ENCODE results near the gene C1orf21.

The C1orf21 gene

DNA sequence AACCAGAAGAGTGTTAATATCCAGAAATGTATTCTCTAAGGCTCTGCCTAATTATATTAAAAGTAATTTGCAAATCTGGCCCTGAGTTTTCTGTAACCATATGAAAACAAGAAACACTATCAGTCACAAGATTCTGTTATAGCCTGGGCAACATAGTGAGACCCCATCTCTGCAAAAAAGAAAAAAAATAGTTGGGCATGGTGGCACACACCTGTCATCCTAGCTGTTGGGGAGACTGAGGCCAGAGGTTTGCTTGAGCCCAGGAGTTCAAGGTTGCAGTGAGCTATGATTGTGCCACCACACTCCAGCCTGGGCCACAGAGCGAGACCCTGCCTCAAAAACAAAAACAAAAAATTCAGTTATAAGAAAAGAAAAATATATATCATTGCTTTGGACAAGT is 25.6 kb downstream of the C1orf21 start:
- Histone ChIP-seq H3K79me2 (ENCODE audit: control insufficient read depth, insufficient read depth, low read length, unreplicated experiment) (peaks cover 3% of the 10 kb centered on the region), H3K27me3 (ENCODE audit: insufficient read depth, low read length) (no peaks in the 10 kb centered on the region), H3K4me1 (ENCODE audit: control insufficient read depth, insufficient read depth, low read length, unreplicated experiment) (peaks cover 20% of the 10 kb centered on the region), H3K36me3 (ENCODE audit: insufficient read depth, low read length) (no peaks in the 10 kb centered on the region), H2AFZ (ENCODE audit: low read length, unreplicated experiment) (no peak overlapping the region), H3K27ac (ENCODE audit: low read depth, low read length) (no peak overlapping the region), H3K4me3 (ENCODE audit: low read depth, low read length) (no peak overlapping the region)

GRCh38 chr1:184416481-184416880 is 29.7 kb downstream of the C1orf21 start:
- no peaks in the 10 kb centered on the region for H3K4me1 ChIP-seq (ENCODE audit: control insufficient read depth, insufficient read depth, low read length, unreplicated experiment)
- H3K27ac ChIP-seq (ENCODE audit: low read depth, low read length): no peak overlapping the region
- peaks cover 2% of the 10 kb centered on the region for H3K79me2 ChIP-seq (ENCODE audit: control insufficient read depth, insufficient read depth, low read length, unreplicated experiment)
- no peaks in the 10 kb centered on the region for H3K27me3 ChIP-seq (ENCODE audit: insufficient read depth, low read length)
- H3K36me3 ChIP-seq (ENCODE audit: insufficient read depth, low read length): no peaks in the 10 kb centered on the region
- H2AFZ ChIP-seq (ENCODE audit: low read length, unreplicated experiment): no peak overlapping the region
- no peak overlapping the region for H3K4me3 ChIP-seq (ENCODE audit: low read depth, low read length)

DNA sequence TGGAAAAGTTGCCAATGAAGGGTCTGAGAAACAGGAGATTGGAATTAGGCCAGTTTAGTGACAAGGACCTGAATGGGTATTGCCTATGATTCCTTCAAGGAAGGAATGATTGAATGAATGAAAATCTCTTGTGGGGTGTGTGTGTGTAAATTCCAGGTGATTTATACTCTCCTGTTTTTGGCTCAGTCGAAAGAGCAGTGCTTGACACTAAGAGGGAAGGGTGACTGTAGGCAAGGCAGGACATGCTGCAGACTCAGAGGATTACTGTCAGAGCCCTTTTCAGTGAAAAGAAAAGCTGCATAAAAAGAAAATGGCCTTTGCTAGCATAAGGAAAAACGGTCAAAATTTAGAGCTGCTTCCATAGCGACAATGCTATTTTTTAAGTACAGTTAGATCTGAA is 30.1 kb downstream of the C1orf21 start:
- H3K79me2 ChIP-seq (ENCODE audit: control insufficient read depth, insufficient read depth, low read length, unreplicated experiment): peaks cover 2% of the 10 kb centered on the region
- H3K4me1 ChIP-seq (ENCODE audit: control insufficient read depth, insufficient read depth, low read length, unreplicated experiment): no peaks in the 10 kb centered on the region
- no peaks in the 10 kb centered on the region for H3K27me3 ChIP-seq (ENCODE audit: insufficient read depth, low read length)
- H3K4me3 ChIP-seq (ENCODE audit: low read depth, low read length): no peak overlapping the region
- H2AFZ ChIP-seq (ENCODE audit: low read length, unreplicated experiment): no peak overlapping the region
- no peaks in the 10 kb centered on the region for H3K36me3 ChIP-seq (ENCODE audit: insufficient read depth, low read length)
- no peak overlapping the region for H3K27ac ChIP-seq (ENCODE audit: low read depth, low read length)

DNA sequence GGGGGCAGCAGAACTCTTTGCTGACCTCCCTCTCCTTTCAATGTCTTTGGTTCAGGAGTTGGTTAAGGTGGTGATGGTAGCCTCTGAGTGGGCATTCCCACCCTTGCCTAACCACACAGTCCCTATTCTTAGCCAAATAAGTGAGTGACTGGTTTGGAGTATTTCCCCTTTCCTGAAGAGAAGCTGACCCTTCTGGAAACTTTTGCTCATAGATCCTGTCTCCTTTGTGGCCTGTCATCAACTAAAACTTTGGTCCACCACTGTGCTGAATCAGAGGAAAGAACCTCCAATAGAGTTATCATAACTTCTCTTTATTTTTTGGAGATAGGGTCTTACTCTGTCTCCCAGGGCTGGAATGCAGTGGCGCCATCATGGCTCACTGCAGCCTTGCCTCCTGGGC is 31.1 kb downstream of the C1orf21 start:
- Histone ChIP-seq H3K79me2 (ENCODE audit: control insufficient read depth, insufficient read depth, low read length, unreplicated experiment) (peaks cover 2% of the 10 kb centered on the region), H2AFZ (ENCODE audit: low read length, unreplicated experiment) (no peak overlapping the region), H3K4me3 (ENCODE audit: low read depth, low read length) (no peak overlapping the region), H3K36me3 (ENCODE audit: insufficient read depth, low read length) (no peaks in the 10 kb centered on the region), H3K27ac (ENCODE audit: low read depth, low read length) (no peak overlapping the region), H3K27me3 (ENCODE audit: insufficient read depth, low read length) (no peaks in the 10 kb centered on the region), H3K4me1 (ENCODE audit: control insufficient read depth, insufficient read depth, low read length, unreplicated experiment) (no peaks in the 10 kb centered on the region)

- H3K27me3 ChIP-seq (ENCODE audit: insufficient read depth, low read length): no peaks in the 10 kb centered on the region
- H3K36me3 ChIP-seq (ENCODE audit: insufficient read depth, low read length): no peaks in the 10 kb centered on the region
- H3K4me3 ChIP-seq (ENCODE audit: low read depth, low read length): no peak overlapping the region
- no peaks in the 10 kb centered on the region for H3K4me1 ChIP-seq (ENCODE audit: control insufficient read depth, insufficient read depth, low read length, unreplicated experiment)
- H3K79me2 ChIP-seq (ENCODE audit: control insufficient read depth, insufficient read depth, low read length, unreplicated experiment): peaks cover 2% of the 10 kb centered on the region
- H2AFZ ChIP-seq (ENCODE audit: low read length, unreplicated experiment): no peak overlapping the region
- no peak overlapping the region for H3K27ac ChIP-seq (ENCODE audit: low read depth, low read length)
These were observed 32.0 kb downstream of the C1orf21 start for GRCh38 chr1:184418652-184419349.

- Histone ChIP-seq H3K27me3 (ENCODE audit: insufficient read depth, low read length) (no peaks in the 10 kb centered on the region), H3K4me1 (ENCODE audit: control insufficient read depth, insufficient read depth, low read length, unreplicated experiment) (no peaks in the 10 kb centered on the region), H2AFZ (ENCODE audit: low read length, unreplicated experiment) (no peak overlapping the region), H3K27ac (ENCODE audit: low read depth, low read length) (no peak overlapping the region), H3K4me3 (ENCODE audit: low read depth, low read length) (no peak overlapping the region), H3K36me3 (ENCODE audit: insufficient read depth, low read length) (no peaks in the 10 kb centered on the region), H3K79me2 (ENCODE audit: control insufficient read depth, insufficient read depth, low read length, unreplicated experiment) (peaks cover 2% of the 10 kb centered on the region)
These were observed 32.7 kb downstream of the C1orf21 start for GRCh38 chr1:184419350-184420161.

DNA sequence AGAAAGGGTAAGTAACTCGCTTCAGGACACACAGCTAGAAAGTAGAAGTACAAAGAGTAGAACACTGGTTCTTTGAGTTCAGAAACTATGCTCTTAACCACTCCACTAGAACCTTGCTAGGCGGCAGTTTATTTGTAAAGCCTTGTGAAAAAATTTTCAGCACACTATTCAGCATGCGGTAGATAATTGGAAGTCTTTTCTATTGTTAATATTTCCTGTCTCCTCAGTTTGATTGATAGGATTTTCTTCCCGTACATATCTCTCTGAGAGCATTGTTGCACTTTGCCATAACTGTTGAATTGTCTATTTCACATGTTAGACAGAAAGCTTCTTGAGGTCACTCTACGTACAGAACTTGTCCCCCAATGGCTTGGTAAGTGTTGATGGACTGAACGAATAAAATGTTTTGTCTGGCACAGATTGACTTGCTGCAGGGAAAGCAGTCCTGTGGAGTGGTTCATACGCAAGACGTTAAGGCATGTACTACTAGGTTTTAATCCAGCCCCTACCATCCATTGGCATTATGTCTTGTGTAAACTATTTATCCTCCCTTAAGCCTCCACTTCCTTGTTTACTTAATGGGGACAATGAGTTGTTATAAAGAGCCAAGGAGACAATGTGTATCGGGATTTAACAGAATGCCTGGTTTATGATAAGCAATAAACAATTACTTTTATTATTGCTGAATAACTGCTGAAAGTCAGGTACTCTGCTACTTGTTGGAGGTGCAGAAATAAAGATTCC is 35.8 kb downstream of the C1orf21 start:
- Histone ChIP-seq H3K36me3 (ENCODE audit: insufficient read depth, low read length) (no peaks in the 10 kb centered on the region), H3K4me1 (ENCODE audit: control insufficient read depth, insufficient read depth, low read length, unreplicated experiment) (no peaks in the 10 kb centered on the region), H3K79me2 (ENCODE audit: control insufficient read depth, insufficient read depth, low read length, unreplicated experiment) (peaks cover 2% of the 10 kb centered on the region), H3K27me3 (ENCODE audit: insufficient read depth, low read length) (no peaks in the 10 kb centered on the region), H3K4me3 (ENCODE audit: low read depth, low read length) (no peak overlapping the region), H2AFZ (ENCODE audit: low read length, unreplicated experiment) (no peak overlapping the region), H3K27ac (ENCODE audit: low read depth, low read length) (no peak overlapping the region)

DNA sequence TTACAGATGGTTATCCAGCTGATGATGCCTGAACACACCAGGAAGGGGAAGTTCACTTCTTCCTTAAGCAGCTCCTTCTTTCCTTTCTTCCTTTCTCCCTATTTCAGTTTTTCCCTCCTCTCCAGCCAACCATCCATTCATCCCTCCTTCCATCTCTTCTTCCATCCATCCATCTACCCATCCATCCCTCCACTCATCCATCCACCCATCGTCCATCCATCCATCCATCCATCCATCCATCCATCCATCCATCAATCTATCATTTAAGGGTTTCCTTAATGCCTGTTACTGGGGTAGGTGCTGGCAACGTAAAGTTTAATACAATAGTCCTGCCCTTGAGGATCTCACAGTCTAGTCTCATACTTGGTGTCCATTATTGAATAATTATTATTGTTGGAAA is 36.8 kb downstream of the C1orf21 start:
- Histone ChIP-seq H3K4me1 (ENCODE audit: control insufficient read depth, insufficient read depth, low read length, unreplicated experiment) (no peaks in the 10 kb centered on the region), H3K36me3 (ENCODE audit: insufficient read depth, low read length) (no peaks in the 10 kb centered on the region), H3K27ac (ENCODE audit: low read depth, low read length) (no peak overlapping the region), H3K79me2 (ENCODE audit: control insufficient read depth, insufficient read depth, low read length, unreplicated experiment) (peaks cover 2% of the 10 kb centered on the region), H2AFZ (ENCODE audit: low read length, unreplicated experiment) (no peak overlapping the region), H3K27me3 (ENCODE audit: insufficient read depth, low read length) (no peaks in the 10 kb centered on the region), H3K4me3 (ENCODE audit: low read depth, low read length) (no peak overlapping the region)

- Histone ChIP-seq H2AFZ (ENCODE audit: low read length, unreplicated experiment) (no peak overlapping the region), H3K27ac (ENCODE audit: low read depth, low read length) (no peak overlapping the region), H3K4me3 (ENCODE audit: low read depth, low read length) (no peak overlapping the region), H3K36me3 (ENCODE audit: insufficient read depth, low read length) (no peaks in the 10 kb centered on the region), H3K79me2 (ENCODE audit: control insufficient read depth, insufficient read depth, low read length, unreplicated experiment) (peaks cover 2% of the 10 kb centered on the region), H3K4me1 (ENCODE audit: control insufficient read depth, insufficient read depth, low read length, unreplicated experiment) (no peaks in the 10 kb centered on the region), H3K27me3 (ENCODE audit: insufficient read depth, low read length) (no peaks in the 10 kb centered on the region)
These were observed 37.3 kb downstream of the C1orf21 start for GRCh38 chr1:184424157-184424556.

- Histone ChIP-seq H3K4me3 (ENCODE audit: low read depth, low read length) (no peak overlapping the region), H3K36me3 (ENCODE audit: insufficient read depth, low read length) (no peaks in the 10 kb centered on the region), H2AFZ (ENCODE audit: low read length, unreplicated experiment) (no peak overlapping the region), H3K4me1 (ENCODE audit: control insufficient read depth, insufficient read depth, low read length, unreplicated experiment) (no peaks in the 10 kb centered on the region), H3K27me3 (ENCODE audit: insufficient read depth, low read length) (no peaks in the 10 kb centered on the region), H3K27ac (ENCODE audit: low read depth, low read length) (no peak overlapping the region), H3K79me2 (ENCODE audit: control insufficient read depth, insufficient read depth, low read length, unreplicated experiment) (peaks cover 2% of the 10 kb centered on the region)
These were observed 38.1 kb downstream of the C1orf21 start for GRCh38 chr1:184424945-184425344.
